Astrocyte of the cerebellum (primary cell): ENCODE measurements around the gene TCN2.

Experiments
- DNase-seq: peaks from one replicate; pipeline ENCODE4 v3.0.0-alpha.2; 2011; ENCODE audit warnings: low read depth
- H3K4me3 ChIP-seq: 2 replicates; pipeline ENCODE4 v1.5.1; 2011; ENCODE audit warnings: mild to moderate bottlenecking, low read depth, low read length, moderate library complexity
- CTCF ChIP-seq: IDR thresholded peaks from 2 replicates; pipeline ENCODE4 v1.5.1; 2012; ENCODE audit warnings: low read length, low read depth, moderate library complexity, mild to moderate bottlenecking; ENCODE audit errors: missing control alignments
- in situ Hi-C: cut with HindIII; loops from 2 replicates; pipeline ENCODE4 v1.10.0; 2017; ENCODE audit warnings: low sequenced_read_pairs

The TCN2 gene

GRCh38 chr22:30601464-30601863, 5.5 kb upstream of the TCN2 start:
- TF ChIP-seq CTCF, result no peak
- no peak overlapping the region for H3K4me3 ChIP-seq
- no peak for DNase-seq
- in situ Hi-C loops, result no loop called here

- no peak for DNase-seq
- H3K4me3 ChIP-seq, result no peak overlapping the region
- in situ Hi-C loops, result no loop called here
- TF ChIP-seq CTCF, result peak; percentile 56
Measured at GRCh38 chr22:30602049-30602448, 4.9 kb upstream of the TCN2 start.

- in situ Hi-C loops, result no loop called here
- DNase-seq, result no peak
- H3K4me3 ChIP-seq, result no peak overlapping the region
- no peak for TF ChIP-seq CTCF
Measured at GRCh38 chr22:30603801-30604200, 3.2 kb upstream of the TCN2 start.

GRCh38 chr22:30604723-30605122, 2.3 kb upstream of the TCN2 start:
- in situ Hi-C loops, result no loop called here
- TF ChIP-seq CTCF, result no peak
- DNase-seq, result no peak
- H3K4me3 ChIP-seq, result no peak overlapping the region

- DNase-seq, result no peak
- in situ Hi-C loops, result no loop called here
- TF ChIP-seq CTCF, result peak; percentile 71
- H3K4me3 ChIP-seq, result peak overlapping the region; percentile 54
Measured at GRCh38 chr22:30605449-30606110, 1.4 kb upstream of the TCN2 start.

GRCh38 chr22:30607300-30607930, 441 bp downstream of the TCN2 start:
- in situ Hi-C loops, result no loop called here
- peak overlapping the region; percentile 54 for H3K4me3 ChIP-seq
- no peak for DNase-seq
- TF ChIP-seq CTCF, result no peak
